Uterus (tissue), 2 donors: ENCODE data around the gene DNAJC21.

Experiments used
- CTCF ChIP-seq, 4 experiments: fragments of 200-600 bp in 2 of 4; fragments of 450-650 bp in 2 of 4; sonication (generic) in 2 of 4; IDR thresholded peaks; one replicate each; pipeline ENCODE4 v1.5.1; 2016 to 2019; ENCODE audit warnings: antibody characterized with exemption in 4 of 4, mild to moderate bottlenecking in 2 of 4, moderate library complexity in 1 of 4
- POLR2A ChIP-seq, 2 donors: fragments of 450-650 bp; IDR thresholded peaks; one replicate each; pipeline ENCODE4 v1.6.1; 2016; ENCODE audit warnings: antibody characterized with exemption in 2 of 2, mild to moderate bottlenecking in 1 of 2, moderate library complexity in 1 of 2

GRCh38 chr5:35004771-35005170 is 75.4 kb downstream of the DNAJC21 start:
- TF ChIP-seq POLR2A (IDR thresholded peaks at IDR 0.05) (no peak), CTCF (IDR thresholded peaks at IDR 0.05) (no peak)
